IMR-90 (cell line): Measurements from ENCODE around the gene EML1. TPM values are rescaled to one million over a fixed set of nuclear protein-coding genes. Genes with fewer than 3 reads are reported as not detected.
A peak's percentile ranks its signal among the peaks of the same experiment; 100 is the strongest.

ENCODE experiments used
- ATAC-seq: fragments of 200-7000 bp; cut with Tn5 transposase; 2 replicates; pipeline ENCODE4 v1.9.1; 2020; ENCODE audit warnings: low read depth, mild to moderate bottlenecking, moderate library complexity
- BruUV-seq: library from RNA; stranded (reverse); fragments of 400-500 nt; replicated peaks from 2 replicates; lab custom pipeline; 2021; lab: Mats Ljungman, UMichigan
- CTCF ChIA-PET: fragments of 300-600 bp; formaldehyde crosslinking; extraction: SDS; loops from one replicate; lab custom pipeline; 2021; ENCODE audit warnings: antibody characterized with exemption; lab: Yijun Ruan, JAX
- POLR2A ChIA-PET: fragments of 300-600 bp; sonication (Branson Sonifier 250); formaldehyde crosslinking; loops from one replicate; lab custom pipeline; 2022; ENCODE audit warnings: antibody characterized with exemption; ENCODE audit not compliant: unreplicated experiment; lab: Charles Lee
- DNase-seq: peaks from one replicate; pipeline ENCODE4 v3.0.0; 2013
- H2AFZ ChIP-seq: replicated peaks from 2 replicates; pipeline ENCODE3; 2013; ENCODE audit warnings: low read length, mild to moderate bottlenecking; ENCODE audit not compliant: poor library complexity
- H2AK5ac ChIP-seq: 2 replicates; pipeline ENCODE4 v1.6.1; 2013; ENCODE audit warnings: low read depth, low read length, inconsistent platforms
- H2AK9ac ChIP-seq: replicated peaks from 2 replicates; pipeline ENCODE3; 2013; ENCODE audit warnings: mild to moderate bottlenecking, low read depth, low read length, moderate library complexity; ENCODE audit not compliant: poor library complexity
- H2BK120ac ChIP-seq: 2 replicates; pipeline ENCODE4 v1.6.1; 2013; ENCODE audit warnings: low read depth, low read length, inconsistent platforms
- H2BK15ac ChIP-seq: 3 replicates; pipeline ENCODE4 v1.6.1; 2013; ENCODE audit warnings: low read depth, low read length, inconsistent platforms
- H2BK20ac ChIP-seq: 2 replicates; pipeline ENCODE4 v1.6.1; 2013; ENCODE audit warnings: low read depth, mild to moderate bottlenecking, inconsistent platforms, low read length, moderate library complexity
- H2BK5ac ChIP-seq: 2 replicates; pipeline ENCODE4 v1.6.1; 2013; ENCODE audit warnings: mild to moderate bottlenecking, low read depth, low read length, inconsistent platforms; ENCODE audit not compliant: poor library complexity, severe bottlenecking
- H3K14ac ChIP-seq: replicated peaks from 2 replicates; pipeline ENCODE4 v1.6.1; 2013; ENCODE audit warnings: low read depth, low read length, inconsistent platforms
- H3K18ac ChIP-seq: 2 replicates; pipeline ENCODE4 v1.6.1; 2013; ENCODE audit warnings: low read depth, low read length, control low read depth
- H3K23ac ChIP-seq: 2 replicates; pipeline ENCODE4 v1.6.1; 2013; ENCODE audit warnings: low read depth, low read length, inconsistent platforms
- H3K27ac ChIP-seq: 2 replicates; pipeline ENCODE4 v1.5.1; 2013; ENCODE audit warnings: mild to moderate bottlenecking, control low read depth, low read length; ENCODE audit not compliant: insufficient read depth
- H3K27me3 ChIP-seq: 2 replicates; pipeline ENCODE4 v1.6.1; 2013; ENCODE audit warnings: low read length; ENCODE audit not compliant: control insufficient read depth, insufficient read depth
- H3K36me3 ChIP-seq: 2 replicates; pipeline ENCODE4 v1.6.1; 2013; ENCODE audit warnings: low read length, mixed read lengths; ENCODE audit not compliant: control insufficient read depth, insufficient read depth
- H3K4ac ChIP-seq: 2 replicates; pipeline ENCODE4 v1.6.1; 2013; ENCODE audit warnings: low read depth, low read length, inconsistent platforms
- H3K4me1 ChIP-seq: 2 replicates; pipeline ENCODE4 v1.6.1; 2013; ENCODE audit warnings: low read length, mixed read lengths; ENCODE audit not compliant: control insufficient read depth, insufficient read depth
- H3K4me2 ChIP-seq: 2 replicates; pipeline ENCODE4 v1.6.1; 2013; ENCODE audit warnings: low read depth, mild to moderate bottlenecking, control low read depth, low read length, moderate library complexity
- H3K4me3 ChIP-seq: 2 replicates; pipeline ENCODE4 v1.5.1; 2013; ENCODE audit warnings: low read depth, mild to moderate bottlenecking, control low read depth, low read length, moderate library complexity; ENCODE audit not compliant: insufficient read depth
- H3K56ac ChIP-seq: 2 replicates; pipeline ENCODE4 v1.6.1; 2013; ENCODE audit warnings: low read length, inconsistent platforms; ENCODE audit not compliant: insufficient read depth; ENCODE audit errors: extremely low read depth
- H3K79me1 ChIP-seq, 2 experiments: 2 replicates each; pipeline ENCODE4 v1.6.1; 2013; ENCODE audit warnings: low read length in 2 of 2, inconsistent platforms in 1 of 2, low read depth in 1 of 2
- H3K9ac ChIP-seq: 2 replicates; pipeline ENCODE4 v1.6.1; 2013; ENCODE audit warnings: low read depth, low read length, control low read depth
- H3K9me1 ChIP-seq: 2 replicates; pipeline ENCODE4 v1.6.1; 2013; ENCODE audit warnings: low read length, inconsistent platforms; ENCODE audit not compliant: insufficient read depth
- H3K9me3 ChIP-seq: 2 replicates; pipeline ENCODE4 v1.6.1; 2013; ENCODE audit warnings: low read length; ENCODE audit not compliant: control insufficient read depth, insufficient read depth
- H4K20me1 ChIP-seq: 2 replicates; pipeline ENCODE4 v1.6.1; 2013; ENCODE audit warnings: low read length, inconsistent platforms; ENCODE audit not compliant: insufficient read depth
- H4K5ac ChIP-seq: 2 replicates; pipeline ENCODE4 v1.6.1; 2013; ENCODE audit warnings: mild to moderate bottlenecking, low read depth, low read length, control low read depth
- H4K8ac ChIP-seq, 2 experiments: 2 replicates each; pipeline ENCODE4 v1.6.1; 2013; ENCODE audit warnings: low read depth in 2 of 2, low read length in 2 of 2, control low read depth in 1 of 2, inconsistent platforms in 1 of 2
- H4K91ac ChIP-seq: 2 replicates; pipeline ENCODE4 v1.6.1; 2013; ENCODE audit warnings: low read depth, low read length, inconsistent platforms; ENCODE audit not compliant: insufficient read depth
- NFE2L2 ChIP-seq: fragments of 150-350 bp; IDR thresholded peaks from 2 replicates; pipeline ENCODE4 v1.6.1; 2016; ENCODE audit warnings: low read depth, mild to moderate bottlenecking, low read length
- RAD21 ChIP-seq: IDR thresholded peaks from 2 replicates; pipeline ENCODE4 v1.6.1; 2012; ENCODE audit warnings: low read length, improper control_type of control experiment
- RCOR1 ChIP-seq: IDR thresholded peaks from 2 replicates; pipeline ENCODE4 v1.6.1; 2012; ENCODE audit warnings: mild to moderate bottlenecking, low read length, improper control_type of control experiment; ENCODE audit not compliant: insufficient replicate concordance
- RFX5 ChIP-seq: IDR thresholded peaks from 2 replicates; pipeline ENCODE4 v1.8.0; 2012; ENCODE audit warnings: low read depth, mild to moderate bottlenecking, low read length, moderate library complexity
- USF2 ChIP-seq: fragments of 150-350 bp; IDR thresholded peaks from 2 replicates; pipeline ENCODE4 v1.6.1; 2017; ENCODE audit warnings: mild to moderate bottlenecking, antibody characterized with exemption, low read length, low read depth
- WGBS, 2 experiments: methylation state at CpG; one replicate each; pipeline versions ENCODE4 v1.1.5 to v1.1.7; 2013; ENCODE audit warnings: missing lambda C conversion rate in 2 of 2; ENCODE audit not compliant: insufficient read length in 1 of 2; ENCODE audit errors: extremely low coverage in 2 of 2; 5-methylcytosine and 5-hydroxymethylcytosine counted together
- dilution Hi-C: fragments of 300-500 bp; cut with HindIII; formaldehyde crosslinking; loops from one replicate; pipeline ENCODE4 v1.14.3; 2018; ENCODE audit warnings: low sequenced_read_pairs; ENCODE audit not compliant: unreplicated experiment
- in situ Hi-C: fragments of 300-500 bp; cut with MboI; formaldehyde crosslinking; loops from 3 replicates; pipeline ENCODE4 v1.14.3; 2019; ENCODE audit warnings: low sequenced_read_pairs, inconsistent platforms, mixed read lengths
- intact Hi-C: fragments of 100-400 bp; cut with micrococcal nuclease; formaldehyde crosslinking; loops from 2 replicates; pipeline ENCODE4 v1.10.0; 2022
- polyA plus RNA-seq, 3 experiments: library from polyadenylated mRNA; depleted of rRNA; stranded (reverse); fragments of >200 nt; gene quantifications; 2 replicates each; pipeline ENCODE4 v1.2.3, GENCODE V29; 2012; ENCODE audit warnings: low replicate concordance in 1 of 3
- total RNA-seq: library from RNA; depleted of rRNA; stranded (reverse); fragments of >200 nt; gene quantifications from 2 replicates; pipeline ENCODE4 v1.2.3, GENCODE V29; 2012

The EML1 gene
- total and polyA plus RNA-seq, 2 of the 4 experiments (the other 2 are of a cell fraction) = 14.0 to 42.3 TPM

GRCh38 chr14:99853206-99853605 lies 60.0 kb downstream of the EML1 start:
- no peak overlapping the region for H3K18ac ChIP-seq
- no peak overlapping the region for H3K14ac ChIP-seq
- no peak overlapping the region for H2AK5ac ChIP-seq
- no peaks in the 10 kb centered on the region for H3K9me3 ChIP-seq
- CTCF ChIA-PET = no interaction called here
- no peak overlapping the region for H4K5ac ChIP-seq
- POLR2A ChIA-PET = no interaction called here
- ATAC-seq (peak; percentile 74), DNase-seq (no peak)
- no peak overlapping the region for H4K8ac ChIP-seq
- no peak overlapping the region for H2AFZ ChIP-seq
- no peak overlapping the region for H3K56ac ChIP-seq
- no peak overlapping the region for H4K91ac ChIP-seq
- peaks cover 4% of the 10 kb centered on the region for H3K4me1 ChIP-seq
- no peak overlapping the region for H2BK20ac ChIP-seq
- no peak overlapping the region for H2BK5ac ChIP-seq
- H3K9ac ChIP-seq = no peak overlapping the region
- no peak overlapping the region for H2BK120ac ChIP-seq
- no TSS peak for BruUV-seq
- H2BK15ac ChIP-seq = no peak overlapping the region
- no peak overlapping the region for H2AK9ac ChIP-seq
- peaks cover 2% of the 10 kb centered on the region; the same call in 1 of the 2 replicates for H3K36me3 ChIP-seq
- in situ Hi-C loops = no loop called here
- no peak overlapping the region for H3K4me2 ChIP-seq
- WGBS, 2 experiments = 71% methylated on average over 4 of the region's 5 CpGs; no CpG with 5 or more reads in 1 of the 2 experiments
- intact Hi-C loops = no loop called here
- dilution Hi-C loops = no loop called here
- H3K4ac ChIP-seq = no peak overlapping the region
- H3K27ac ChIP-seq = no peak overlapping the region
- no peak overlapping the region for H3K4me3 ChIP-seq
- no peaks in the 10 kb centered on the region for H3K27me3 ChIP-seq
- H3K9me1 ChIP-seq = 0 out of 2 replicates have a peak, but pooled peaks cover 4% of the 10 kb centered on the region
- H3K79me1 ChIP-seq = peaks cover 6 to 23% of the 10 kb centered on the region in 2 experiments; a peak in 3 of 4 replicates
- TF ChIP-seq RFX5 (no peak), RAD21 (no peak), USF2 (no peak), RCOR1 (no peak), NFE2L2 (no peak)
- H4K20me1 ChIP-seq = no peaks in the 10 kb centered on the region; the same call in 1 of the 2 replicates
- H3K23ac ChIP-seq = no peak overlapping the region
